GM19023 (cell line): ENCODE data around the gene CMBL.
"Not testable (repeated sequence)": the region's sequence is repeated elsewhere in the genome, so short reads cannot be mapped to it uniquely, and the experiment has no call there.

ENCODE experiments used
- ATAC-seq: cut with Tn5 transposase; IDR thresholded peaks from one replicate; pipeline ENCODE4 v1.9.1; 2021; ENCODE audit warnings: mild to moderate bottlenecking, moderate library complexity; ENCODE audit not compliant: unreplicated experiment

Gene CMBL

GRCh38 chr5:10307206-10308148 lies at the start of gene CMBL:
CMBL (minus strand) TSS chr5:10307902; CDS start chr5:10290762, 17,140 bp downstream.
- ATAC-seq, result peak; percentile 85

- ATAC-seq, result no peak
Observed at GRCh38 chr5:10355071-10355889, 47.6 kb upstream of the CMBL start.

- peak; percentile 22 for ATAC-seq
Observed at GRCh38 chr5:10354048-10354872, 46.6 kb upstream of the CMBL start.

- ATAC-seq, result peak; percentile 90
Observed at GRCh38 chr5:10353241-10354047, 45.7 kb upstream of the CMBL start, which contains the start of gene MARCHF6. MARCHF6 (plus strand) TSS chr5:10353695; CDS start chr5:10353899, 204 bp downstream.

GRCh38 chr5:10352430-10353240 lies 44.9 kb upstream of the CMBL start:
- ATAC-seq, result peak; percentile 14

- ATAC-seq, result no peak
Observed at GRCh38 chr5:10351919-10352318, 44.2 kb upstream of the CMBL start.

GRCh38 chr5:10351199-10351905 lies 43.6 kb upstream of the CMBL start:
- no peak for ATAC-seq

- ATAC-seq, result no peak
Observed at GRCh38 chr5:10348258-10348657, 40.6 kb upstream of the CMBL start.

GRCh38 chr5:10344461-10345106 lies 36.9 kb upstream of the CMBL start:
- ATAC-seq, result not testable (repeated sequence)

- ATAC-seq, result no peak
Observed at GRCh38 chr5:10343486-10343885, 35.8 kb upstream of the CMBL start.

GRCh38 chr5:10339958-10340357 lies 32.3 kb upstream of the CMBL start:
- no peak for ATAC-seq

GRCh38 chr5:10339058-10339811 lies 31.5 kb upstream of the CMBL start:
- ATAC-seq, result no peak

- ATAC-seq, result no peak
Observed at GRCh38 chr5:10338686-10339057, 31.0 kb upstream of the CMBL start.

- no peak for ATAC-seq
Observed at GRCh38 chr5:10337986-10338385, 30.3 kb upstream of the CMBL start.

- no peak for ATAC-seq
Observed at GRCh38 chr5:10337107-10337506, 29.4 kb upstream of the CMBL start.

- ATAC-seq, result no peak
Observed at GRCh38 chr5:10335711-10336470, 28.2 kb upstream of the CMBL start.

- ATAC-seq, result no peak
Observed at GRCh38 chr5:10334831-10335230, 27.1 kb upstream of the CMBL start.
